GM12875 (cell line): ENCODE measurements around the gene PCDHA2.
"Not testable (repeated sequence)": the region's sequence is repeated elsewhere in the genome, so short reads cannot be mapped to it uniquely, and the experiment has no call there.

Experiments
- H3K4me3 ChIP-seq: one replicate; pipeline ENCODE4 v1.5.1; 2011; ENCODE audit warnings: low read depth, low read length, control low read depth
- CTCF ChIP-seq: IDR thresholded peaks from 2 replicates; pipeline ENCODE4 v1.5.1; 2011; ENCODE audit warnings: low read depth, mild to moderate bottlenecking, control low read depth, inconsistent platforms, low read length, moderate library complexity, borderline replicate concordance; ENCODE audit not compliant: insufficient read depth

The PCDHA2 gene

DNA sequence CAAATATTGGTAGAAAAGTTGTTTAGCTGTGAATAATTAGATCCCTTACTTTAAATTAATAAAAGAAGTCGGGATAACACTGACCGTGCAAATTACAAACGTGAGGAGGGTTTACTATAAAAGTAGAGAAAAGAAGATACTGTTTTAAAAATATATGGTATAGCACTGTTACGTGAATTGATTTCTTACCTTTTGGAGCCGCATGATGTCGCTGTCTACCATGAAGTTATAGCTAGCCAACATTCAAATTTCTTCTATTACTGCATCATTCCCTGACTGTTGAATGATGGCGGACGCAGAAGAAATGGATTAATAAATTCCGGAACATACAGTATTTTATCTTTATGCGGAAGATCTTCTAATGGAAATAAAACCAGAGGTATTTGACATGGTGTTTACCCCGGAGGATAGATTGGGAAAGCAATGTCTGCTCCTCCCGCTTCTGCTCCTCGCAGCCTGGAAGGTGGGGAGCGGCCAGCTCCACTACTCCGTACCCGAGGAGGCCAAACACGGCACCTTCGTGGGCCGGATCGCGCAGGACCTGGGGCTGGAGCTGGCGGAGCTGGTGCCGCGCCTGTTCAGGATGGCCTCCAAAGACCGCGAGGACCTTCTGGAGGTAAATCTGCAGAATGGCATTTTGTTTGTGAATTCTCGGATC, 33.2 kb downstream of the PCDHA2 start, which contains the start of gene PCDHA6:
Gene PCDHA6 (plus strand): TSS at position 257 of the 658 bp plus-strand sequence. CDS start 132 bp downstream, at position 389.
- no peak for TF ChIP-seq CTCF
- H3K4me3 ChIP-seq, result no peak within 1 kb of the TSS

DNA sequence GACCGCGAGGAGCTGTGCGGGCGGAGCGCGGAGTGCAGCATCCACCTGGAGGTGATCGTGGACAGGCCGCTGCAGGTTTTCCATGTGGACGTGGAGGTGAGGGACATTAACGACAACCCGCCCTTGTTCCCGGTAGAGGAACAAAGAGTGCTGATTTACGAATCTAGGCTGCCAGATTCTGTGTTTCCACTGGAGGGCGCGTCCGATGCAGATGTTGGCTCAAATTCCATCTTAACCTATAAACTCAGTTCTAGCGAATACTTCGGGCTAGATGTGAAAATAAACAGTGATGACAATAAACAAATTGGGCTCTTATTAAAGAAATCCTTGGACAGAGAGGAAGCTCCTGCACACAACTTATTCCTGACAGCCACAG, 33.7 kb downstream of the PCDHA2 start:
- TF ChIP-seq CTCF, result no peak
- H3K4me3 ChIP-seq, result no peak overlapping the region

GRCh38 chr5:140829511-140830501, 35.2 kb downstream of the PCDHA2 start:
- not testable (repeated sequence) for H3K4me3 ChIP-seq

- H3K4me3 ChIP-seq, result no peak within 1 kb of the TSS
- TF ChIP-seq CTCF, result no peak
These were observed 39.3 kb downstream of the PCDHA2 start, which contains the start of gene PCDHA7 for GRCh38 chr5:140833993-140834392. PCDHA7 (plus strand) TSS chr5:140834269; CDS start chr5:140834384, 115 bp downstream.

DNA sequence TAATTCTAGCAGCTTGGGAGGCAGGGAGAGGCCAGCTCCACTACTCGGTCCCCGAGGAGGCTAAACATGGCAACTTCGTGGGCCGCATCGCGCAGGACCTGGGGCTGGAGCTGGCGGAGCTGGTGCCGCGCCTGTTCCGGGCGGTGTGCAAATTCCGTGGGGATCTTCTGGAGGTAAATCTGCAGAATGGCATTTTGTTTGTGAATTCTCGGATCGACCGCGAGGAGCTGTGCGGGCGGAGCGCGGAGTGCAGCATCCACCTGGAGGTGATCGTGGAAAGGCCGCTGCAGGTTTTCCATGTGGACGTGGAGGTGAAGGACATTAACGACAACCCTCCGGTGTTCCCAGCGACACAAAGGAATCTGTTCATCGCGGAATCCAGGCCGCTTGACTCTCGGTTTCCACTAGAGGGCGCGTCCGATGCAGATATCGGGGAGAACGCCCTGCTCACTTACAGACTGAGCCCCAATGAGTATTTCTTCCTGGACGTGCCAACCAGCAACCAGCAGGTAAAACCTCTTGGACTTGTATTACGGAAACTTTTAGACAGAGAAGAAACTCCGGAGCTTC, 39.9 kb downstream of the PCDHA2 start:
- not testable (repeated sequence) for H3K4me3 ChIP-seq

DNA sequence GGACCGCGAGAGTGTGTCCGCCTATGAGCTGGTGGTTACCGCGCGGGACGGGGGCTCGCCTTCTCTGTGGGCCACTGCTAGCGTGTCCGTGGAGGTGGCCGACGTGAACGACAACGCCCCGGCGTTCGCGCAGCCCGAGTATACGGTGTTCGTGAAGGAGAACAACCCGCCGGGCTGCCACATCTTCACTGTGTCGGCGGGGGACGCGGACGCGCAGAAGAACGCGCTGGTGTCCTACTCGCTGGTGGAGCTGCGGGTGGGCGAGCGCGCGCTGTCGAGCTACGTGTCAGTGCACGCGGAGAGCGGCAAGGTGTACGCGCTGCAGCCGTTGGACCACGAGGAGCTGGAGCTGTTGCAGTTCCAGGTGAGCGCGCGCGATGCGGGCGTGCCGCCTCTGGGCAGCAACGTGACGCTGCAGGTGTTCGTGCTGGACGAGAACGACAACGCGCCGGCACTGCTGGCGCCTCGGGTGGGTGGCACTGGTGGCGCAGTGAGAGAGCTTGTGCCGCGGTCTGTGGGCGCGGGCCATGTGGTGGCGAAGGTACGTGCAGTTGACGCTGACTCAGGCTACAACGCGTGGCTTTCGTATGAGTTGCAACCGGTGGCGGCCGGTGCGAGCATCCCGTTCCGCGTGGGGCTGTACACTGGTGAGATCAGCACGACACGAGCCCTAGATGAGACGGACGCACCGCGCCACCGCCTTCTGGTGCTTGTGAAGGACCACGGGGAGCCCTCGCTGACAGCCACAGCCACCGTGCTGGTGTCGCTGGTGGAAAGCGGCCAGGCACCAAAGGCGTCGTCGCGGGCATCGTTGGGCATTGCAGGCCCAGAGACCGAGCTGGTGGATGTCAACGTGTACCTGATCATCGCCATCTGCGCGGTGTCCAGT, 41.2 kb downstream of the PCDHA2 start:
- TF ChIP-seq CTCF, result no peak
- H3K4me3 ChIP-seq, result no peak overlapping the region

GRCh38 chr5:140840978-140841962, 46.6 kb downstream of the PCDHA2 start, which contains the start of gene PCDHA8:
PCDHA8 (plus strand) TSS chr5:140841187; CDS start chr5:140841322, 135 bp downstream.
- H3K4me3 ChIP-seq, result no peak within 1 kb of the TSS
- no peak for TF ChIP-seq CTCF
